ENCODE data around the gene FBXW9.
"Not testable (repeated sequence)": the region's sequence is repeated elsewhere in the genome, so short reads cannot be mapped to it uniquely, and the experiment has no call there.

Gene FBXW9

DNA sequence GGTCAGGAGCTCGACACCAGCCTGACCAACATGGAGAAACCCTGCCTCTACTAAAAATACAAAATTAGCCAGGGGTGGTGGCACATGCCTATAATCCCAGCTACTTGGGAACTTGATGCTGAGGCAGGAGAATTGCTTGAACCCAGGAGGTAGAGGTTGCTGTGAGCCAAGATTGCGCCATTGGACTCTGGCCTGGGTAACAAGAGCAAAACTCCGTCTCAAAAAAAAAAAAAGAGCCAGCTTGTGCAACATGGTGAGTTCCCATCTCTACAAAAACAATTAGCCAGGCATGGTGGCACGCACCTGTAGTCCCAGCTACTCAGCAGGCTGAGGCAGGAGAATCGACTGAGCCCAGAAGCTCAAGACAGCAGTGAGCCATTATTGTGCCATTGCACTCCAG, 18.4 kb downstream of the FBXW9 start:
- not testable (repeated sequence) for DNase-seq

DNA sequence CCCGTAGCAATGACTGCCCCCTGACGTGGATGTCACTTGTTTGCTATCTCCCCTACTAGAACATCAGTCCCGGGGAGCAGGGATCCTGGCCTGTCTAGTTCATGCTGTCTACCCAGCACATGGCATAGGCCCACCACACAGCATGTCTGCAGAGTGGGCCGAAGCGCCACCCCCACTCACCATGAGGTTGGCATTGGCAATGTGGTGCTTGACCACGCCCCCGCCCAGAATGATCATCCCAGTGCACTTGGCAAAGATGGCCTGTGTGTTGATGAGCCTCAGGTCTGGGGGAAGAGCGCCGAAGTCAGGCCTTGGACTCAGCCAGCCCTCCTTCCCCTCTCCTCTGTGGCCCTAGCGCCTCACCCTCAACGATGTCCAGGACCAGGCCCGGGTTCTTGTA, 19.5 kb downstream of the FBXW9 start:
- DNase-seq, result no peak

DNA sequence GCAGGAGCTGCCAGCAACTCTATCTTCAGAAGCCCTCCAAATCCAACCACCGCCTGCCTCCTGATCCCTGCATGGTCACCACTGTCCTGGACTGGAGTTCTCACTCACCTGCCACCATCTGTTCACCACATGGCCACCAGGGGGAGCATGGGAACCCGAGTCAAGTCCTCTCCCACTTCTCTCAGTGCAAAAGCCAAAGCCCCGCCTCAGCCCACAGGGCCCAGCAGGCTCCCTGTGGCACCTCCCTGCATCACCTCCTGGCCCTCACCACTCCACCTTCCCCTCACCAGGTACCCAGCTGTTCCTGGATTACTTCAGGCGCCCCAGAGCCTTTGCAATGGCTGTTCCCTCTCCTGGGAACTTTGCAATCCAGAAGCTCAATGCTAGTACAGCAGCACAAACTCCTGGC, 20.0 kb downstream of the FBXW9 start:
- DNase-seq, result peak; percentile 44 to 75

DNA sequence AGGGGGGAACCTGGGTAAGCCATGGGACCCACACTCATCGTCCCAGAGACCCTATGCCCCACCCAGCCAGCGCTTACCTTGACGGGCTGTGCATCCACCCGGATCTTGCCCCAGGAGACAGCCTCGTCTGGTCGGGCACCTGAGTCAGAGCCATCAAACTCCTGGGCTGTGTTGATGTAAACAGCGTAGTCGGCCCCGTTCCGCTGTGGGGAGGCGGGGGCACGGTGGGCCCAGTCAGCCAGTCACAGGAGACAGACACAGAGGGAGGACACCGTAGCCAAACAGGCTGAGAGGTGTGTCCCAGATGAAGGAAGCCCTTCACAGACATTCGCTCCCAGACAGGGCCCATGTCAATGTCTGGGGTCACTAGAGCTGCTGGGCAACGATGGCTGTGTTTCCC, 20.5 kb downstream of the FBXW9 start:
- no peak for DNase-seq

DNA sequence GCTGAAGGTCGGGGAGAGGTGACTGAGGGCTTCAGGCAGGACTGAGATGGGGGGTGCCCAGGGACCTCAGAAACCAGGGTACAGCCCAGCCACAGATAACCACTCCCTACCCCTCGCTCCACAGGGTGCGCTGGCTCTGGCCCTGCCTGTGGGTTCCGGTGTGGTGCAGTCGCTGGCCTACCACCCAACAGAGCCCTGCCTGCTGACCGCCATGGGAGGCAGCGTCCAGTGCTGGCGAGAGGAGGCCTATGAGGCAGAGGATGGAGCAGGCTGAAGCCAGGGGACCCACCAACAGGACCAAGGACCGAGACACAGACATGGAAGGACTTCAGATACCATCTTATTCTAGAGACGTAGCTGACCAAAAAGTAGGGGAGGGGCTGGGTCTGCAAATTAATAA, 21.0 kb downstream of the FBXW9 start:
- DNase-seq, result no peak

DNA sequence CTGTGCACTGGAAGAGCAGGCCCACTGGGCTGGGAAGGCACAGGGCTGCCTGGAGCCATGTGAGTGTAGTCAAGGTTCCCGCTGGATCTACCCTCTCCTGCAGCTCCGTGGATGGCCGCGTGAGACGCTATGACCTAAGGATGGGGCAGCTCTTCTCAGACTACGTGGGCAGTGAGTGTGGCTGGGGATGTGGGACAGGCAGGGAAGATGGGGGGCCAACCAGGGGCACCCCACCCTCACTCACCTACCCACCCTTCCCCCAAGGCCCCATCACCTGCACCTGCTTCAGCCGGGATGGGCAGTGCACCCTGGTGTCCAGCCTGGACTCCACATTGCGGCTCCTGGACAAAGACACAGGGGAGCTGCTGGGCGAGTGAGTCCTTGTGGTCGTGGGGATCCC, 23.7 kb downstream of the FBXW9 start:
- DNase-seq, result no peak

DNA sequence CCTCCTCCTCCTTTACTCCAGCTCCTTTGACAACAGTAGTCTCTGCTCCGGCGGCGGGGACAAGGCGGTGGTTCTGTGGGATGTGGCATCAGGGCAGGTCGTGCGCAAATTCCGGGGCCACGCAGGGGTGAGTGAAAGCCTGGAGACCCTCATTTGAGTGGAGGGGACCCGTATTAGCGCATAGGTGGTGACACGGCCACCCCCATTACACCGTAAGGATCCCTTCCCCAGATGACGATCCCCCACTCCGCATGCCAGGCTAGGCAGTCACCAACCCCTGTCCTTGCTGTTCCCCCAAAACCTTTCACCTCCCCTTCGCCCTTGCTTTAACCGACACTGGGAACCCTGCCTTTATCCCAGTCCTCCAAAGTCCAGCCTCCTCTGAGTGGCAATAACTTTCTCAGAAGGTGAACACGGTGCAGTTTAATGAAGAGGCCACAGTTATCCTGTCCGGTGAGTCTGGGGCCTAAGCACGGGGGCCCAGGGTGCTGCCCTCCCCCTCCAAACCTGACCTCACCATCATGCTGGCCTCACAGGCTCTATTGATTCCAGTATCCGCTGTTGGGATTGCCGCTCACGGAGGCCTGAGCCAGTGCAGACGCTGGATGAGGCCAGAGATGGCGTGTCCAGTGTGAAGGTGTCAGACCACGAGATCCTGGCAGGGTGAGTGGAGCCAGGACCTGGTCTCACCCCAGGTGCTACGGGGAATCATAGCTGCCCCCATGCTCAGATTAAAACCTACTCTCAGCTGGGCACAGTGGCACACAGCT, 26.1 kb downstream of the FBXW9 start:
- DNase-seq, result no peak

DNA sequence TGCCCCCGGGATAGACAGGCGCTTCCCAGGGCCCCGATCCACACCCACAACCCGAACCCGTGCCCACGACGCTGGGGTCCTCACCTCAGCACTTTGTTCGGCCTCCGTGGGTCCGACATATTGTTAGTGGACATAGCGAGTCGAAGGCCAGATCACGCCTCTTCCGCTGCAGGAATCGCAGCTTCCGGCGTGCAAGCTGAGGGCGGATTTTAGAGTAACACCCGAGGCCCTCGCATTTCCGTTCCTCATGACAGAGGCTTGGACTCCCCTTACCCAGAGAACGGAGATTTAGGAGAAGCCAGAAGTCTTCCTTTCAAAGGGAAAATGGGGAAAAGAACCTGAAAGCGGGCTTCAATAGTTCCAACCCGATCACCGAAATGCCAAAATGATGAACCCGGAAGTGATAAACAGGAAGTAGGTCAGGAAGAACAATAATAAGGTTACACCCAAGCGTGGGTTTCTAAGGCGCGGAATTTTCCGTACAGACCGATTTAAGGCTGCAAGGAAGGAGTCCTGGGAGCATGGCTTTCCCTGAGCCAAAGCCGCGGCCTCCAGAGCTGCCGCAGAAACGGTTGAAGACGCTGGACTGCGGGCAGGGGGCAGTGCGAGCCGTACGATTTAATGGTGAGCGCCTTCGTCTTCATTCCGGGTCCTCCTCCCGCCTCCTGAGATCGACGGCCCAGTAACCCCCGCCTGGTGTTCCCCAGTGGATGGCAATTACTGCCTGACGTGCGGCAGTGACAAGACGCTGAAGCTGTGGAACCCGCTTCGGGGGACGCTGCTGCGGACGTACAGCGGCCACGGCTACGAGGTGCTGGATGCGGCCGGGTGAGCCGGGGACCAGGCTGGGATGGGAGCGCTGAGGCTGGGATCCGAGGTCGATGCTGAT, 26.9 kb downstream of the FBXW9 start:
- DNase-seq, result peak; percentile 72 to 85

DNA sequence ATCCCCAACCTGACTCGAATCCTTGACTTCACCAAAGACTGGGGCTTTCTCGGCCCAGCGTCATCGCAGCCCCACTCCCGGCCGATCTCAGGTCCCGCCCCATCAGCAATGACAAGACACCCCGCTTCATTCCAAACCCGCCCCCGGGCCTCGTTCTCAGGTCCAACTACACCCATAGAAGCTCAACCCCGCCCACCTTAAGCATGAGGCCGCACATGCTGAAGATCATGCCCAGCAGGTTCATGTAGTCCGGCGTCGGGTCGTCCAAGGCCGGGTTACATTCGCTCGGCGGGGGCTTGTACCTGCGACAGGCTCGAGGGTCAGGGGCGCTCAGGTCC, 27.5 kb downstream of the FBXW9 start:
- peak in 1 of 2 experiments; percentile 30 for DNase-seq

DNA sequence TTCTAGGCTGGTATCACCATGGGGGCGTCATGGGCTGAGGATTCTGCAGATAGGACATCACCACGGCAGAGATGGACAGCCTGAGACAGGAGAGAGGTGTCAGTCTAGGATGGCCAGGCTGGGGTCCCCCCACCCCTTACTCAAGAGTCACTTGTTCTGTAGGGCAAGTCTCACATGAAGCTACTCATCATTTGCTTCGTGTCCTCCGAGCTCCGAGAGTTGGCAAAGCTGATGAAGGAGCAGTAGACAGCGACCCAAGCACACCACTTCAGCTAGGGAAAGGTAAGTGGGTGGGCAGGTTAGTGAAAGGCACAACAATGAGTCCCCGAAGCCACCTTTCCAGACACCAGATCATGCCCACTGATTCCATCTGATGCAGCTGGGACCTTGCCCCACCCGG, 28.1 kb downstream of the FBXW9 start:
- DNase-seq, result no peak

DNA sequence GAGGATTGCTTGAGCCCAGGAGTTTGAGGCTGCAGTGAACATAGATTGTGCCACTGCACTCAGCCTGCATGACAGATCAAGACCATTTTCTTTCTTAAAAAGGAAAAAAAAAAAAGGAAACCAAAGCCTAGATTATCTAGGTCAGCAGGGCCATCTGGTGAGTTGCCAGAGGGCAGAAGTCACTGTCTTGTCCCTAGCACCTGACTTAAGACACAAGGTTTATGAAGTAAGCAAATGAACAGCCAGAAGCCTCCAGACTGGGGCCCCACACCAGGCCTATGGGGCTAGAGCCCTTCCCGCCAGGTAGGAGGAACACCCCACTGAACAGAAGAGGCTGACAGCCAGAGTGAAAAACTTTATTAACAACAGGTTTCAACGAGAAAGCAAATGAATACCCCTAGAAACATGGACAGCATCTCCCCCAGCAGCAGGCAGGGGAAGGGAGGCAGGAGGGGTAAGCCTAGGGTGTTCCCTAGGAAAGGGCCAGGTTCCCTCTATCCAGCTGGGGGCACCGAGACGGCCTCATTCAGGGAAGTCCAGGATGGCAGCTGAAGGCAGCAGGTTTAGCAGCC, 28.6 kb downstream of the FBXW9 start:
- no peak for DNase-seq

DNA sequence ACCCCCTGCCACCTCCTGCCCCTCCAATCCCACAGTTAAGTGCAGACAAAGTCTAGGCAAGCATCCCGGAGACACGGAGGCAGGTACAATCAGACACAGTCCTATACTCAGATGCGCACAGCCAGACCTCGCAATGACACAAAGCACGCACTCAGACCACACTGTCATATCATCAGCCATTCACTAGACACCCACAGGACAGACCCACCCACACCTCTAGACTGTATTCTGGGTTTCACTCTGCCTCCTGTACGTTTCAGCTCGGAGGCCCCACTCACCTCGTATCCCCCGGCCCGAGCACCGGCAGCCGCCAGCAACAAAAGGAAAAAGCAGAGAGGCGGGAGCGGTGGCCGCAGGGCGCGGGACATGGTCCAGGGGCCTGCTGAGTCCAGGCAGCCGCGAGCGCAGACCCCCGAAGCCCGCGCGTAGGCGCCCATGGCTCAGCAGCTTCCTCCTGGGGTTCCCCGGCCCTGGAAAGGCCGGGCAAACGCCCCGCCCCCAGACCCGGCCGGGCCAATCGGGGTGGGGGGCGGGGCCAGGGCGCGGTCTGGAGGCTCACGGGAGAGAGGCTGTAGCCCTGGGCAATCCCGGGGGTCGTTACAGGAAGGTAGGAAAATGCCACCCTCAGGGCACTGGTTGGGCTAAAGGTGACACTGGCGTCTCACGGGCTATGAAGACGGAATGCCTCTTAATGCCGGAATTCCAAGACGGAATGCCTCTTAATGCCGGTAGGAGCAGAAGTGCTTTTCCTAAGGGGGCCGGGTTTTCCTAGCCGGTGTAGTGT, 30.0 kb downstream of the FBXW9 start, which contains the start of the genes MAN2B1 and WDR83:
MAN2B1 (minus strand) TSS at position 478 of the 784 bp plus-strand sequence; CDS start at position 437, 41 bp downstream.
WDR83 (plus strand) TSS at position 543 of the 784 bp plus-strand sequence. CDS start 2,984 bp downstream, outside the sequence.
- peak; percentile 34 to 83 for DNase-seq

DNA sequence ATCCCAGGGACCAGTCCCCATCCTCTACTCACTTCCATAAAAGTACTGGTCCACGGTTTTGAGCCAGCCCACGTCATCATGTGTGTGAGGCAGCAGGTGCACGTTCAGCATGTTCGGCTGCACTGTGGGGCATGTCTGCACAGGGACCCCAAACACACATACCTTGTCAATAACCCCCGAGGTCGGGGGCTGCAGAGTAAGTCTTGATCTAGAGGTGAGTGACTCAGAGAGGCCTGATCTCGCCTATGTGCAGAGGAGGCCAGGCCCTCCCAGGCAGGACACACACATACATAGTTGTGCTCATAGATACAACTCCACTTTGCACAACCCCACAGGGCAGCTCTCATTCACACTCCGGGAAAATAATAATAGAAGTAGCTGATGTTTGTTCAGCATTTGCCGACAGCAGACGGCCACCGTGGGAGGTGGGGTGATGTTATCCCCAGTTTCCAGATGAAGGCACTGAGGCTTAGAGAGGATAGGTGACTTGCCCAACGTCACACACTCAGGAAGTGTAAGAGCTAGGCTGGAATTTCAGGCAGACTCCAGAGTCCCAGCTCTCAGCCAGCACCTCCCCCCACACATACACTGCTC, 30.7 kb downstream of the FBXW9 start:
- no peak for DNase-seq

DNA sequence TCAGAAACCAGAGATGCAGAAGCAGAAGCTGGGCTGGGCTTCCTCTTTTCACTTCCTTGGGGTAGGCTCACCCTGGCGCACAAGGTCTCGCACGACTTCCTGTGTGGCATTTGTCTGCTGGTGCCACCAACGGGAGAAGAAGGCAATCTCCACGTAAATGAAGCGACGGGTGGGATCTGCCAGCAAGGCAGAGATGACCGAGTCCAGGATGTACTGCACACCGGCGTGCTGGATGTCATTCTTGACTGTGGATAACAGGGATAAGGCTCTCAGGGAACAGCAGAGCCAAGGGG, 31.2 kb downstream of the FBXW9 start:
- no peak for DNase-seq

DNA sequence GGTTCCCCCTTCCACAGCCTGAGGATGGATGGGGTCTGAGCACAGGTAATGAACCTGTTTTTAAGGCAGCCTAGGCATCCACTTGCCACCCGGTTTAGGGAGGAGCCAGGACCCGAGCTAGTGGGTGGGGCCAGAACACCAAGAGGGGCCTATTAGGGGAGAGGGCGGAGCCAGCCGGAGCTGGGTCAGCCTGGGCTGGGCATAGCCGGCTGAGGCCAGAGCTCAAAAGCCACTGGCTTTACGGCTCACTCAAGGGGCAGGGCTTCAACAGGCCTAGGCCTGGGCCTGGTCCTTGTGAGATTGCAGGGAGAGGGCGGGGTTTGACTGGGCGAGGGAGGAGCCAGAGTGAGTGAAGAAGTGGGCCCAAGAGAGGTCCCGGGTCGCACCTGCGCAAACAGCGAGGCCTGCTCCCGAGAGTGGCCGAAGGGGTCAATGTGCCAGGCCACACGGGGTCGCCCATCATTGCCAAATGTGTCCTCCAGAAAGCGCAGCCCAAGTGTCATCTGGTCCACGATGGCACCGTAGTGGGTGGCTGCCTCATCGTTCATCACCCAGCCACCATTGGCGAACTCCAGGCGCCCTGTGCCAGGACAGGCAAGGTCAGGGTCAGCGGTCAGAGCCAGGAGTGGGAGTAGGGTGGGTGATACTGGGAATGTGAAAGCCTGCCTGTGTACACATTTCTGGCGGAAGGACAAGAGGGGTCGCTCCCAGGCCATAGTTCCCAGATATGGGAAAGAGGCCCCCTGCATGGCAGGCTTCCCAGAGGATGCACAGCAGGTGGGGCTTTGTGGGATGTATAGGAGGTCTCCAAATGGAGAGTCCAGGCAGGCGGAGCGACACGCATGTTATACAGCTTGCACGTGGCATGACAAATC, 31.8 kb downstream of the FBXW9 start:
- no peak for DNase-seq

DNA sequence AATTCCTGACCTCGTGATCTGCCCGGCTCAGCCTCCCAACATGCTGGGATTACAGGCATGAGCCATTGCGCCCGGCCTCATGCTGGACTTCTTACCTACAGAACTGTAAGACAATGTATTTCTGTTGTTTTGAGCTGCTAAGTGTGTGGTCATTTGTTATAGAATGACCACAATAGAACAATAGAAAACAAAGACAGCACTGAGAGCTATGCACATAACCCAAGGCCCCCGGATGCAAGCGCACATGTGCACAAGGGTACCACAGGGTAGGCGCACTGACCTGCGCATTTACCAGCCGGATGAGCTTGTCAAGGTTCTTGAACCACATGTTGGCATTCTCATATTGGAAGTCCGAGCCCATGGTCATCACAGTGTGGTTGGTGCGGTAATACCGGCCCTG, 35.5 kb downstream of the FBXW9 start:
- DNase-seq, result no peak

DNA sequence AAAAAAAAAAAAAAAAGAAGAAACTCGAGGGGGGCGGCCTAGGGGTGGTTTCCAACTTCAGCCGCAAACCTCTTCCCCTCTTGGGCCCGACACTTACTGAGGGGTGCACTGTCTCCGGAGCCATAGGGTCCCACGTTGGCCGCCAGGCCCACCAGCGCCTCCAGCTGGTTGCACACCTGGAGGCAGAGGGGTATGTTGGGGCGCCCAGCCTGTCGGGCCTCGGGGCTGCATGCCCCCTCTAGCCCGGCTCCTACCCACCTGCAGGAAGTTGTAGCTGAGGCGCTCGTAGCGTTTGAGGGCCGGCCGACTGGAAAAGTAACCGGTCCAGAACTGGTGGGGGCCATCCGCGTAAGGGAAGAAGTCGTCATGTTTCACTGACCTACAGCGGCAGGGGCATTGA, 38.5 kb downstream of the FBXW9 start:
- DNase-seq, result no peak

DNA sequence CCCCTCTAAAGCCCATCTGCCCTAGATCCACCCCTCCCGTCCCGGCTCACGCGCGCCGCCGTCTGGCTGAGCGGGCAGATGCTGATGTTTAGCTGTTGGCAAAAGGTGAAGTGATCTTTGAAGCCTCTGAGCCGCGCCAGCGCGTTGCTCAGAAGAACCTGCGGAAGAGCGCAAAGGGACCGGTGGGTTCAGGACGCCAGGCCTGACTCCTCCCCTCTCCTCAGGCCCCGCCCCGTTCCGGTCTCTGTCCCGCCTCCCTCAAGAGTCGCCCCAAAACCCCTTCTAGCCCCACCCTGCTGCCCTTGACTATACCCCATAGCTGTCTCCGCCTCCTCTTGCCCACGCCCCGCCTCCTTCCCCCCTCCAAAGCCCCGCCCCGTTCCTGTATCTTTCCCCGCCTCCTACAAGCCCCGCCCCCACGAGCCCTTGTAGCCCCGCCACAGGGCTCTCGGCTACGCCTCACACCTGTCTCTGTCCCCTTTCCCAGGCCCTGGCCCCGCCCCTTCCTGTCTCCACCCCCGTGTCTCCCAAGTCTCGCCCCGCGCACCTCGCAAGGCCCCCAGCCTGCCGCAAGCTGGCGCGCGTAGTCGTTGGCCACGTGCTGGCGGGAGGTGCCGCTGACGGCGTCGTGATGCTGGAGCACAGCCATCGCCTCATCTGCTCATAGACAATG, 39.4 kb downstream of the FBXW9 start:
- no peak for DNase-seq

DNA sequence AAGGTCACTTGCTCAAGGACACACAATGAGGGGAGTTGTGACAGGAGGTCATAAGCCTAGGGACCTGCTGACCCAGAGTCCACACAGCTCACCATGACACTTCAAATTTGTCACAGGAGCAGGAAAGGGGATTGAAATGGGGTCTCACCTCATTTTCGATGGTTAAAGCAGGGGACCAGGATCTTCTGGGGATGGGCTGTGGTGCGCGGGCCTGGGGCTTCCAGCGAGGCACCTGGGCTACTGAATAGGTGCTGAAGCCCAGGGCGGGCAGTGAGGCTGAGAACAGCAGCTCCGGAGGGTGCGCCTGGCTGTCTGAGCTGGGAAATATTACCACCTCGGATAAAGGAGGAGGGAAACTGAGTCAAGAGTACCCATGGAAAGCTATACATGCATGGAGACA, 40.9 kb downstream of the FBXW9 start:
- DNase-seq, result no peak

DNA sequence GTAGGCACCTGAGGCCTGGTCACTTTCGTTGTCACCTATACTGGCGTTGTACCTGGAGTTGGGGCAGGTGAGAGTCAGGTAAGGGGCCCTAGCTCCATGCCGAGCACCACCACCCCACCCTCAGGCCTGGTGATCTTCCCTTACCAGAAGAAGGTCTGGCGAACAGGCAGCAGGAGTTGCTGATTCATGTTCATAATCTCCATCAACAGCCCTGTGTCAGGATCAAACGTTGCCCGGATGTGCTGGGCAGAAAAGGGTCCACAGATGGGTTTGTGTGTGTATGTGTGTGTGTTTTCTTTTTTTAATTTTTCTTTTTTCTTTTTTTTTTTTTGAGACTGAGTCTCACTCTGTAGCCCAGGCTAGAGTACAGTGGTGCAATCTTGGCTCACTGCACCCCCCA, 44.2 kb downstream of the FBXW9 start:
- no peak for DNase-seq

DNA sequence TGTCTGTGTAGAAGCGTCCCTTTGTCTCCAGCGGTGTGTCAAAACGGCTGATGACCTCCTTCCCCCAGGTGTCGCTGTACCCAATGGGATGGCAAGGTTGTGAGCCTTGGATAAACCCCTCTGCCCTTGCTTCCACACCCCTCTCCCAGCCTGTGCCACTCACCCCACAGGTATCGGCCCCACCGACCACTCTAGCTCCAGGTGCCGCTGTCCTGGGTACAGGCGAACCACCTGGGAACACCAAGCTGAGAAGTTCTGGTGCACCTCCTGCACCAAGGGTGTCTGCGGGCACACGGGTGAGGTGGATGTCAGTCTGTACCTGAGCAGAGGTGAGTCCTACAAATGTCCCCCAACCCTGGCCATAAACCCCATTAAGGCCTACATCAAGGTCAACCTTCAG, 46.5 kb downstream of the FBXW9 start:
- DNase-seq, result no peak

Data from NCI-H446 (cell line).